GM19324 (cell line): Measurements from ENCODE around the gene TBC1D26.
"Not testable (repeated sequence)": the region's sequence is repeated elsewhere in the genome, so short reads cannot be mapped to it uniquely, and the experiment has no call there.

Source experiments
- ATAC-seq: cut with Tn5 transposase; IDR thresholded peaks from one replicate; pipeline ENCODE4 v1.9.1; 2021; ENCODE audit warnings: mild to moderate bottlenecking, moderate library complexity; ENCODE audit not compliant: unreplicated experiment, low FRiP score

The TBC1D26 gene

DNA sequence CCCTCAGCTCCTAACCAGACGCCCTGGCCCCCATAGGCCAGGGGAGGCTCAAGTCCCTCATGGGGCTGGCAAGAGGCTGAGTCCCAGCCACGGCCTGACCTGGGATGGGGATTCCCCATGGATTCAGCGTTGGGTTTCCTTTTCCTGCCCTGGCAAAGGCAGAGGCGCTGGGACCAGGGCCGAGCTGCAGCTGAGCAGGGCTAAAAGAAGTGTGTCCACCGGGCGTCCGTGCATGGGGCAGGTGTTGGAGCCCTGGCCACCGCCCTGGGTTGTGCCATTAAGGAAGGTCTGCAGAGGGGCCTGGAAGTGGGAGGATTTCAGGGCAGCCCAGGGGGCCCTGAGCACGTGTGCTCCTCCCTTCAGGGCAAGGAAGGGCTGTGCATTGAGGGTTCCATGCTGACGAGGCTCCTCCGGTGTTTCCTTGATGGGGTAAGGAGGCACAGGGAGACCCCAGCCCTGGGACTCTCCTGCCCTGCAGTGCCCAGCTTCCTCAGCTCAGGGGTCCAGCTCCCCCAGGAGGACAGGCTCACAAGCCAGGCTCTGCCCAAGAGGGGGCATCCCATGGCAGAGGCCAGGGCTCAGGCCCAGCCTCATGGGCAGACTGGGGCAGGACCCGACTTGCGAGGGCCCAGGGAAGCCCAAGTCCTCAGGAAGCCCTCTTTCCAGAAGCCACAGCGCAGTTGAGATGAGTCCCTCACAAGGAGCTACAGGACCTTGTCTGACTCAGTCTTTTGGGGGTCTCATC, 10.1 kb downstream of the TBC1D26 start:
- no peak for ATAC-seq

DNA sequence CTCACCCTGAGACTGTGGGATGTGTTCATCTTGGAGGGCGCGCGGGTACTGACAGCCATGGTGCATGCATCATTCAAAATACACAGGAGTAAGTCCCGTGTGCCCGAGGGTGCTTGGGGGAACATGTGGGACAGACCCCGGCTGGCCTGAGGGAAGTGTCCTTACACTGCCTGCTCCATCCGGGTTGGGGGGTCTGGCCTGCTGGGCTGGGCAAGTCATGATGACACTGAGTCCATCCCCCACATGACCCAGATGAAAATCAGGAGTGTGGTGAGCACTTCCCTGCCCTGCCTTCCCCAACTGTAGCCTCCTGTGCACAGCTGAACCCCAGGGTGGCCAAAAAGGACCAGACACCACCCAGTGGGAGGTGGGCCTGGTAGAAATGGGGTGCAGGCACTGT, 10.8 kb downstream of the TBC1D26 start:
- no peak for ATAC-seq

DNA sequence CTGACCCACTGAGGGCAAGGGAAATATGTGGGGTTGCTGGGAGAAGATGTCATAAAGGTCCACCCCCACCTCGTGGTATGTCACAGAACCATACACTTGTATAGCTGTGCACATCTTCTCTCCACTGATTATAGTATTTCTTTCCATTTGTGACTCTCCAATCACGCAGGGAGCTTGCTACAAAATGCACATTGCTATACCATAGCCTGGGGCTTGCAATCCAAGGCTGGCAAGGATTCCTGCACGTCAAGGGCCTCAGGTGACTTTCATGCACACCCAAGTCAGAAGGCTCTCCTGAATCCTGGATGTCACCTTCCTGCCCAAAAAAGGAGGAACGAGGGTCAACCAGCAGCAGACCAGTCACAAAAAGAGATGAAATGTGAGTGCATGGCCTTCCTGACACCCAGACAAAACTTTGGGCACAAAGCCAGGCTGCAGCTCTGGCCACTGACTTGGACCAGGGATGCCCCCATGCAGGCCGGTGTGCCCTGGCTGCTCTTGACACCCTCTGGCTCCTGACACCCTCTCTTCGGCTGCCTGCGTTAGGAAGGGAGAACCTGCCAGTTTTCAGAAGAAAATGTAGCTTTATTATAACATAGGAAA, 12.1 kb downstream of the TBC1D26 start:
- no peak for ATAC-seq

DNA sequence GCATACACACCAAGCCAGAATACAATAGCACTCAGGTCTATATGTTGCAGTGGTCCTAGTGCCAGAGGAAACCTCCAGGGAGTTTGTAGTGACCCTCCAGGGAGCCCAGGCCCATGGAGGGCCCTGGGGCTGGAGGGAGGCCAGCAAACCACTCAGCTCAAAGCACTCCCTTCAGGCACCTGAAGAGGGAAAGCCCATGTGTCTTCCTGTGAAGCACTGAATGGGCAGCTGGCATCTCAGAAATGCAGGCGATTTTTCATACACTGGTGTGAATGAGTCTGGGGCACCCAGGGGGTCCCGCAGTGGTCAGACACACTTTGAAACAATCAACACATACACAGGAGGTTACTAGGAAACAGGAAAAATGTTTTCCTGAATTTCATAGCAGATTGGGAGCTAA, 12.8 kb downstream of the TBC1D26 start:
- ATAC-seq: no peak

DNA sequence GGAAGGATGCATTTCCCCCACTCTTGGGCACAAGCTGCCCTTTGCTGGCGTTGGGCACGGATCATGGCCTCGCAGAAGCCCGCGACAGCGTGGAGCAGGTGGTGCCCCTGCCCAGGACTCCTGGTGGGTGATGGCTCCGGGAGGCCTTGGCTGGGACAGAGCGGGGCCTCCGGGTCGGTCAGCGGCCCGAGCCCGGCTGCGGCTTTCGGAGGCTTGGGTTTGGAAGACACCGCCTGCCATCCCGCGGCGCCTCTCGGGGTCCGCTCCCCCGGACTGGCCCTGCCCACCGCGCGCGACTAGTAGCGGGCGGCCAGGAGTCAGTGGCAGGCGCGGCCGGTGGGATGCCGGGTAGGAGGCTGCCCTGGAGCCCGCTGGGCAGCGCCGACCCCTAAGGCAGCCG, 17.3 kb downstream of the TBC1D26 start:
- ATAC-seq: not testable (repeated sequence)

DNA sequence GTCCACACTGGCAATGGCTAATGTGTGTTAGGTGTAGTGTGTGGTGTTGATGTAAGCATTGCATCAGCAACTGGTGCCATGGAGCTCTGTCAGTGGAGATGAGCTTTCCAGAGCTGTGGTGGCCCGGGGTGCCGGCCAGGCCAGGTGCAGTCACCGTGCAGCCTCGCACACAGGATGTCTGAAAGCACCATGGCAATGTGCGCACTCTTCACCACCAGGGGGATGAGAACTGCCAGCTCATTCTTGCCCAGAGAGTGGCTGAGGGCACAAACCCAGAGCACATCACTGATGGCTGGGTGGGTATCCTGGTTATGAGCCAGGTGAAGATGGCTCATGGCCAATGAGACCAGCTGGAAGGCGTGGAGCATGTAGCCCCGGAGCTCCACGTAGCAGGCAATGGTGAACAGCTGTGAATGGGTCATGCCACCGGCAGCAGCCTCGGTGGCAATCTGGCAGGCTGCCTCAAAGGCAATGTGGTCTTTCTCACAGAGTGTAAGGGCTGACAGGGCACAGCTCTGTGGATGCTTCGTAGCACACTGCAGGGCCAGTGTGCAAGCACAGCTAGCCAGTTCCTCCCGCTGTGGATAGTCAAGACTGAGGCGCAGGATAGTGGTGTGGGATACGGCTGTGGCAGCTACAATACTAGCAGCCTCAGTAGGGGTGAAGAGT, 36.9 kb downstream of the TBC1D26 start:
- ATAC-seq: not testable (repeated sequence)

DNA sequence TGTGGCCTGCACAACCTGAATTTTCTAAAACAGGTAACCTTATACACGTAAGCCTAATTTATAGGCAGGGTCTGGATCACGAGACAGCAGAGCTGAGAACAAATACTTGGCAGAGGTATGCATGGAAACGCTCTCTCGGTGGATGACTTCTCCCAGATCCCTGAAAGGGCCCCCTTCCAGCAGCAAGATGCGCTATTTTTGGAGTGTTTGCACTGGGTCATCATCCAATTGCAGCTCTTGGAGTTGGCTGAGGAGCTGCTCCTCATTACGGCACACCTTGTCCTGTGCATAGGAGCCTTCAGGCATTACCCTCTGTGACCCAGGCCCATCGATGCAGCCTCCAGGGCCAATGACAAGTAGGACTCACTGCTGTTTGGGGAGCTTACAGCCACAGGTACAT, 38.6 kb downstream of the TBC1D26 start:
- ATAC-seq: not testable (repeated sequence)

DNA sequence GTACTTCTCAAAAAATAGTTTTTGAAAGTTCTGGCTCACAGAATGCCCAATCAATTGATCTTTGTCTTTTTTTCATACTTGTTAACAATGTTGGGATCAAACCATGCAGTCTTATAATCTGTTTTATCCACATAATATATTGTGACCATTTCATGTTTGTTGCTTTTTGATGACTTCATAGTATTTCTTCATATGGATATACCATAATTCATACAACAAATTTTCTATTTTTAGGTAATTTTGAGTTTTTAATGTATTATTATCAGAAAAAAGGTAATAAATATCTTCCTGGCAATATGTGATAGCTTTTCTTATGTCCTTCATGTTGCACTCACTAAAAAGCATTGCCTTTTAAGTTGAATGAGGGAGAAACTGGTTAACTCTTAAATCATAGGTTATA, 44.8 kb downstream of the TBC1D26 start:
- ATAC-seq: no peak

DNA sequence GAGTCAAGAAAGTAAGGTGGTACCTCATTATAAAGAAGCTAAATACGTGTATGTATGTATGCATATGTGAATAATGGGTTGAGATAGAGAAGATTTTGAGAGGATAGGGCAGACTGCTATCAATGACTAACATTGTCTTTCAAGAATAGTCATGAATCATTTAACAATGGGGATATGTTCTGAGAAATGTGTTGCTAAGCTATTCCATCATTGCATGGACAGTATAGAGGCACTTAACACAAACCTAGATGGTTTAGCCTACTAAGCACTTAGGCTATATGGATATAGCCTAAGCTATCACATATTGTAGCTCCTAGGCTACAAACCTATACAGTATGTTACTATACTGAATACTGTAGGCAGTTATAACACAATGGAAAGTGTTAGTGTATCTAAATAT, 45.2 kb downstream of the TBC1D26 start:
- ATAC-seq: no peak

DNA sequence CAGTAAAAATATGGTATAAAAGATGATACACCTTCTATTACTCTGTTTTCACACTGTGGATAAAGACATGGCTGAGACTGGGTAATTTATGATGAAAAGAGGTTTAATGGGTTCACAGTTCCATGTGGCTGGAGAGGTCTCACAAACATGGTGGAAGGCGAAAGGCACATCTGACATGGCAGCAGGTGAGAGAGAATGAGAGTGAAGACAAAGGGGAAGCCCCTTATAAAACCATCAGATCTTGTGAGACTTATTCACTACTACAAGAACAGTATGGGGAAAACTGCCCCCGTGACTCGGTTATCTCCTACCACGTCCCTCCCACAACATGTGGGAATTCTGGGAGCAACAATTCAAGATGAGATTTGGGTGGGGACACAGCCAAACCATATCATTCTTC, 45.6 kb downstream of the TBC1D26 start:
- no peak for ATAC-seq

DNA sequence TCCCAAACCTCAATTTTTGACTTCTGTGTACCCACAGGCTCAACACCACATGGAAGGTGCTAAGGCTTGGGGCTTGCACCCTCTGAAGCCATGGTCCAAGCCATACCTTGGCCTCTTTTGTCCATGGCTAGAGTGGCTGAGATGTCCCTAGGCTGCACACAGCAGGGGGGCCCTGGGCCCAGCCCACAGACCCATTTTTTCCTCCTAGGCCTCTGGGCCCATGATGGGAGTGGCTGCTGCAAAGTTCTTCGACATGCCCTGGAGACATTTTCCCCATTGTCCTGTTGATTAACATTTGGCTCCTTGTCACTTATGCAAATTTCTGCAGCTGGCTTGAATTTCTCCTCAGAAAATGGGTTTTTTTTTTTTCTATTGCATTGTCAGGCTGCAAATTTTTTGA, 47.0 kb downstream of the TBC1D26 start:
- ATAC-seq: no peak

DNA sequence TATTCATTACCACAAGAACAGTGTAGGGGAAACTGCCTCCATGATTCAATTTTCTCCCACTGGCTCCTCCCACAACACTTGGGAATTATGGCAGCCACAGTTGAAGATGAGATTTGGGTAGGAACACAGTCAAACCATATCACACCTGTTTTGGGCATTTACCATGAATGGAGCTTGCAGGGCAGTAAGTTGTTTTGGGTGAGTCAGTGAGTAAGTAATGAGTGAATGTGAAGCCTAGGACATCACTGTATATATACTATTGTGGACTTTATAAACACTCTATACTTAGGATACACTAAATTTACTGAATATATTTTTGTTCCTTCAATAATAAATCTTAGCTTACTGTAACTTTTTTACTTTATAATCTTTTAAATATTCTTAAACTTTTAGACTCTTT, 48.1 kb downstream of the TBC1D26 start:
- ATAC-seq: no peak

DNA sequence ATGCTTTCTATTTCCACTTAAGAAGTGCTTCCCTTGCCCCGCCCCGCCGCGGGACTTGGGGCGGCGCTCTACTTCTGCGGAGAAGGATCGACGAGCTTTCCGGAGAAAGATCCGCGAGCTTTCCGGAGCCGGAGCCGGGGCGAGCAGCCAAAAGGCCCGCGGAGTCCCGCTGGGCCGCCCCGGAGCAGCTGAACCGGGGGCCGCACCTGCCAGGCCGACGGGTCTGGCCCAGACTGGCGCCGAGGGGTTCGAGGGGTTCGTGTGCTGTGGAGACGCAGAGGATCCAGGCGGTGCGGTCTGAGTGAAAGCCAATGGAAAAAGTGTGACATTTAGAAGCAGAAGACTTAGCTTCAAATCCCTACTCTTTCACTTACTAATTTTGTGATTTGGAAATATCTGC, 50.8 kb downstream of the TBC1D26 start:
- ATAC-seq: no peak

DNA sequence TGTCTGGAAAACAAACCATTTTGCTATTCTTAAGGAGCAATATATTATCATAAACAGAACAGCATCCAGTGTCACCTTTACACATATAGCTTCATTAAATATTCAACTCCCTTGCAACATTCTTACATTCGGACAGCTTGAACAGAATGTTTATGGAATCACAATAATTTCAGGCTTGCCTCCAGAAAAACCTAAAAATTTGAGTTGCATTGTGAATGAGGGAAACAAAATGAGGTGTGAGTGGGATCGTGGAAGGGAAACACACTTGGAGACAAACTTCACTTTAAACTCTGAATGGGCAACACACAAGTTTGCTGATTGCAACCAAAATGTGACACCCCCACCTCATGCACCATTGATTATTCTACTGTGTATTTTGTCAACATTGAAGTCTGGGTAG, 51.4 kb downstream of the TBC1D26 start:
- no peak for ATAC-seq

DNA sequence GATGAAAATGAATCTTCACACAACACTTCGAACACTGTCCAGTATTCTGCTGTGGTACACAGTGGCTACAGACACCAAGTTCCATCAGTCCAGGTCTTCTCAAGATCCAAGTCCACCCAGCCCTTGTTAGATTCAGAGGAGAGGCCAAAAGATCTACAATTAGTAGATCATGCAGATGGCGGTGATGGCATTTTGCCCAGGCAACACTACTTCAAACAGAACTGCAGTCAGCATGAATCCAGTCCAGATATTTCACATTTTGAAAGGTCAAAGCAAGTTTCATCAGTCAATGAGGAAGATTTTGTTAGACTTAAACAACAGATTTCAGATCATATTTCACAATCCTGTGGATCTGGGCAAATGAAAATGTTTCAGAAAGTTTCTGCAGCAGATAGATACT, 52.3 kb downstream of the TBC1D26 start:
- ATAC-seq: not testable (repeated sequence)

DNA sequence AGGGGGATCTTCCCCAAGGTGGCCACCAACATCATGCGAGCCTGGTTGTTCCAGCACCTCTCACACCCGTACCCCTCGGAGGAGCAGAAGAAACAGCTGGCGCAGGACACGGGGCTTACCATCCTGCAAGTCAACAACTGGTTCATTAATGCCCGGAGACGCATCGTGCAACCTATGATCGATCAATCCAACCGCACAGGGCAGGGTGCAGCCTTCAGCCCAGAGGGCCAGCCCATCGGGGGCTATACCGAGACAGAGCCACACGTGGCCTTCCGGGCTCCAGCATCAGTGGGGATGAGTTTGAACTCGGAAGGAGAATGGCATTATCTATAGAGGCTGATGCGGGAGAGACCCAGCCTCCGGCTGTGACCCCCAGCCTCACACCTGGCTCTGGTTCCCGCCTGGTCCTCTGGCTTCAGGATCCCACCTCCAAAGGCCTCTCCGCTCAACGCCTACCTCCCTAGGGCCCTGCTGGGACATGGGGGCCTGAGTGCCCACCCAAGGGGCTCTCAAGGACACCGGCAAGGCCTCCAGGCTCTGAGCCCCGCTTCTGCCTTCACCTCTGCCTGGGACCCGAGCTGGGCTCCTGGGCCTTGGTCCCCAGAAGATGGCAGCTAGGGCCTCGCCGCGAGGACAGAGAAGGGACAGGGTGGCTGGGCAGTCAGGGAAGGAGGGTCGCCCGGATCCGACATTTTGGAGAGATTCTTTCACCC, 55.4 kb downstream of the TBC1D26 start:
- not testable (repeated sequence) for ATAC-seq

DNA sequence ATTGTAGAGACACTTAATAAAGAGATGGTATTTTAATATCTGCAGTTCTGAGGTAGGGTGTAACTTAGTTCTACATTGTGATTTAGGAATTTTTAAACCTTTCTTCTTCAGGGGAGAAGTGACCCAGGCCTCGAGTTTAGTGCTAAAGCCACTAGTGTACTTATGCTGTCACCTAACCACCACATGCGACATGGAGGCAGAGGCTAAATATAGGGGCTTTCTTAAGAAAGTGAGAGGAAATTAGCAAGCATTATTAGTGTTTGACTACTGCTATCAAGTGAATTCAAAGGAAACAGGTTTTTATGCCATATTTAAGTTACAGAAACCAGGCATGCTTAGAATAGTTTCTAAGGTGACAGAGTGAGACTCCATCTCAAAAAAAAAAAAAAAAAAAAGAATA, 56.3 kb downstream of the TBC1D26 start:
- not testable (repeated sequence) for ATAC-seq
